GM12878 (cell line): ENCODE measurements around the gene PRKRA. TPM values are rescaled to one million over a fixed set of nuclear protein-coding genes. Genes with fewer than 3 reads are reported as not detected.

Experiments
- ATAC-seq: fragments of 200-7000 bp; cut with Tn5 transposase; 3 replicates; pipeline ENCODE4 v1.9.1; 2020; ENCODE audit warnings: mild to moderate bottlenecking, moderate library complexity
- BruUV-seq: library from RNA; stranded (reverse); fragments of 400-500 nt; replicated peaks from 2 replicates; lab custom pipeline; 2021; lab: Mats Ljungman, UMichigan
- CTCF ChIA-PET: fragments of 300-600 bp; sonication (Branson Sonifier 250); formaldehyde crosslinking; extraction: SDS; loops from one replicate; lab custom pipeline; 2021; ENCODE audit warnings: inconsistent platforms; lab: Yijun Ruan, JAX
- POLR2A ChIA-PET: fragments of 350-600 bp; formaldehyde crosslinking; extraction: SDS; loops from one replicate; lab custom pipeline; 2021; ENCODE audit warnings: inconsistent platforms; lab: Charles Lee
- RAD21 ChIA-PET: fragments of 300-600 bp; sonication (Branson Sonifier 250); formaldehyde crosslinking; loops from one replicate; lab custom pipeline; 2023; ENCODE audit warnings: antibody characterized with exemption; ENCODE audit not compliant: unreplicated experiment; lab: Charles Lee
- SMC1A ChIA-PET: fragments of 300-600 bp; sonication (Branson Sonifier 250); formaldehyde crosslinking; loops from one replicate; lab custom pipeline; 2023; ENCODE audit not compliant: unreplicated experiment, uncharacterized antibody; lab: Charles Lee
- DNase-seq: peaks from one replicate; pipeline ENCODE4 v3.0.0-alpha.2; 2011; ENCODE audit warnings: low read depth, low spot score
- FAIRE-seq: peaks from 3 replicates; lab custom pipeline; 2011; peaks lifted over from hg19 to GRCh38; lab: Jason Lieb, UNC
- H2AFZ ChIP-seq: 2 replicates; pipeline ENCODE4 v1.6.0; 2011; ENCODE audit warnings: low read depth, low read length, control low read depth; ENCODE audit not compliant: control insufficient read depth
- H3K27ac ChIP-seq: 2 replicates; pipeline ENCODE4 v1.5.1; 2011; ENCODE audit warnings: control low read depth; ENCODE audit not compliant: control insufficient read depth, insufficient read depth
- H3K27me3 ChIP-seq, 2 experiments: replicated peaks in 1 of 2; 2 replicates each; pipeline versions ENCODE4 v1.6.0 to v1.6.1; 2011; ENCODE audit warnings: low read length in 1 of 2; ENCODE audit not compliant: control insufficient read depth in 2 of 2, insufficient read depth in 2 of 2
- H3K36me3 ChIP-seq, 2 experiments: 2 replicates each; pipeline ENCODE4 v1.5.1; 2011; ENCODE audit warnings: low read length in 1 of 2; ENCODE audit not compliant: control insufficient read depth in 2 of 2, insufficient read depth in 2 of 2
- H3K4me1 ChIP-seq: 2 replicates; pipeline ENCODE4 v1.6.1; 2011; ENCODE audit warnings: mild to moderate bottlenecking, low read length, moderate library complexity, mixed read lengths; ENCODE audit not compliant: control insufficient read depth, insufficient read depth
- H3K4me2 ChIP-seq: 2 replicates; pipeline ENCODE4 v1.6.0; 2011; ENCODE audit warnings: control low read depth; ENCODE audit not compliant: control insufficient read depth, insufficient read depth
- H3K4me3 ChIP-seq: fragments of 200-600 bp; sonication (generic); 2 replicates; pipeline ENCODE4 v1.5.1; 2016
- H3K79me2 ChIP-seq: 2 replicates; pipeline ENCODE4 v1.6.0; 2011; ENCODE audit warnings: low read length; ENCODE audit not compliant: control insufficient read depth, insufficient read depth
- H3K9ac ChIP-seq: 2 replicates; pipeline ENCODE4 v1.8.0; 2011; ENCODE audit warnings: low read length, control low read depth, mixed read lengths; ENCODE audit not compliant: control insufficient read depth, insufficient read depth
- H3K9me3 ChIP-seq: replicated peaks from 3 replicates; pipeline ENCODE4 v1.5.1; 2011; ENCODE audit warnings: mild to moderate bottlenecking, low read length; ENCODE audit not compliant: control insufficient read depth, insufficient read depth
- H4K20me1 ChIP-seq: 2 replicates; pipeline ENCODE4 v1.6.0; 2011; ENCODE audit not compliant: control insufficient read depth, insufficient read depth
- RAD21 ChIP-seq: IDR thresholded peaks from 2 replicates; pipeline ENCODE4 v1.6.1; 2011; ENCODE audit warnings: mild to moderate bottlenecking, low read depth, low read length, moderate library complexity; ENCODE audit not compliant: insufficient read depth
- RAD51 ChIP-seq: fragments of 450-650 bp; IDR thresholded peaks from 2 replicates; pipeline ENCODE4 v1.6.1; 2016; ENCODE audit warnings: moderate library complexity, mild to moderate bottlenecking, inconsistent platforms
- RELA ChIP-seq: fragments of 450-650 bp; IDR thresholded peaks from 2 replicates; pipeline ENCODE4 v1.8.0; 2014; ENCODE audit warnings: borderline replicate concordance; ENCODE audit not compliant: partially characterized antibody
- SMARCA5 ChIP-seq: fragments of 450-650 bp; IDR thresholded peaks from 2 replicates; pipeline ENCODE4 v1.6.1; 2017; ENCODE audit warnings: mild to moderate bottlenecking
- SMC3 ChIP-seq: IDR thresholded peaks from 2 replicates; pipeline ENCODE4 v1.6.1; 2011; ENCODE audit warnings: low read length, improper control_type of control experiment, borderline replicate concordance
- WGBS: methylation state at CpG from one replicate; pipeline ENCODE4 v1.1.6; 2016; ENCODE audit warnings: low lambda C conversion rate; ENCODE audit not compliant: insufficient replicate concordance, insufficient coverage; ENCODE audit errors: missing lambda C conversion rate; 5-methylcytosine and 5-hydroxymethylcytosine counted together
- in situ Hi-C: fragments of 300-500 bp; cut with MboI; formaldehyde crosslinking; loops from 9 replicates; pipeline ENCODE4 v1.14.3; 2018; ENCODE audit warnings: mixed read lengths
- intact Hi-C: fragments of 100-400 bp; cut with micrococcal nuclease; formaldehyde crosslinking; loops from one replicate; pipeline ENCODE4 v1.14.2; 2022; ENCODE audit not compliant: unreplicated experiment
- polyA plus RNA-seq, 11 experiments: library from polyadenylated mRNA; depleted of rRNA in 4 of 11; unstranded in 6 of 11; stranded (reverse) in 5 of 11; fragments of >200 nt; fragmentation: Nextera tagmentation in 4 of 11; fragmentation: Illumina TruSeq in 1 of 11; extraction: Ambion mirVana in 4 of 11; extraction: Trizol in 1 of 11; gene quantifications; 1 replicate in 1 of 11; 2 replicates in 10 of 11; pipeline versions ENCODE4 v1.2.1 to v1.2.3, GENCODE V29; 2011 to 2016; ENCODE audit warnings: inconsistent platforms in 2 of 11, missing spikeins in 2 of 11, low read depth in 1 of 11
- total RNA-seq, 4 experiments: library from RNA; depleted of rRNA in 3 of 4; stranded (reverse); fragments of >200 nt in 3 of 4; fragmentation: Illumina TruSeq in 1 of 4; extraction: Trizol in 1 of 4; gene quantifications; 2 replicates each; pipeline versions ENCODE4 v1.2.1 to v1.2.3, GENCODE V29; 2013 to 2021
- TF ChIP-seq, protein P1 (sequence below): fragments of 450-650 bp; formaldehyde crosslinking; IDR thresholded peaks from 2 replicates; pipeline ENCODE4 v1.4.0; 2022; ENCODE audit warnings: mild to moderate bottlenecking, moderate library complexity
- TF ChIP-seq, protein P2 (sequence below), 3 experiments: IDR thresholded peaks in 2 of 3; conservative IDR thresholded peaks in 1 of 3; 2 replicates each; pipeline ENCODE4 v1.5.1; 2011; ENCODE audit warnings: low read depth in 3 of 3, low read length in 3 of 3, mild to moderate bottlenecking in 3 of 3, control low read depth in 2 of 3, moderate library complexity in 2 of 3, inconsistent platforms in 1 of 3, mixed read lengths in 1 of 3; ENCODE audit not compliant: control insufficient read depth in 2 of 3, insufficient read depth in 1 of 3; ENCODE audit errors: extremely low read depth in 1 of 3

PRKRA gene
- total and polyA plus RNA-seq, 10 of the 15 experiments (the other 5 are each of a cell fraction or from before 2014, with no cell fraction given), result 19.1 to 75.6 (median 51.7) TPM

DNA sequence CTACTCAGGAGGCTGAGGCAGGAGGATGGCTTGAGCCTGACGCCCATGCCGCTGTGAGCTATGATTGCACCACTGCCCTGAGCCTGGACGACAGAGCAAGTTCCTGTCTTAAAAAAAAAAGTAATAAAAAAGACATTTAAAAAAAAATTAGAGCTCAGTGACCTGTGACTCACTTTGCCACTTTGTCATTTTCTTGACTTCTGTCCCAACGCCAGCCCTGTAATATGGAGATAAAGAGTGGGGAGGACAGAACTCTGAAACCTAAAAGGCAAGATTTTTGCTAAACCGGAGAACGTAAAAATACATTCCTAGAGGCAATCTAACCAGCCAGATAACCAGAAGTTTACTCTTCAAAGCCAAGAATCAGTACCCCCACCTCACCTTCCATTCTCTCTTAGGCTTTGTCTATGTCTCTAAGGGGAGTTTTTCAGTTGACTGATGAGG is 49.0 kb downstream of the PRKRA start (continued):
- TF ChIP-seq, protein P1, sequence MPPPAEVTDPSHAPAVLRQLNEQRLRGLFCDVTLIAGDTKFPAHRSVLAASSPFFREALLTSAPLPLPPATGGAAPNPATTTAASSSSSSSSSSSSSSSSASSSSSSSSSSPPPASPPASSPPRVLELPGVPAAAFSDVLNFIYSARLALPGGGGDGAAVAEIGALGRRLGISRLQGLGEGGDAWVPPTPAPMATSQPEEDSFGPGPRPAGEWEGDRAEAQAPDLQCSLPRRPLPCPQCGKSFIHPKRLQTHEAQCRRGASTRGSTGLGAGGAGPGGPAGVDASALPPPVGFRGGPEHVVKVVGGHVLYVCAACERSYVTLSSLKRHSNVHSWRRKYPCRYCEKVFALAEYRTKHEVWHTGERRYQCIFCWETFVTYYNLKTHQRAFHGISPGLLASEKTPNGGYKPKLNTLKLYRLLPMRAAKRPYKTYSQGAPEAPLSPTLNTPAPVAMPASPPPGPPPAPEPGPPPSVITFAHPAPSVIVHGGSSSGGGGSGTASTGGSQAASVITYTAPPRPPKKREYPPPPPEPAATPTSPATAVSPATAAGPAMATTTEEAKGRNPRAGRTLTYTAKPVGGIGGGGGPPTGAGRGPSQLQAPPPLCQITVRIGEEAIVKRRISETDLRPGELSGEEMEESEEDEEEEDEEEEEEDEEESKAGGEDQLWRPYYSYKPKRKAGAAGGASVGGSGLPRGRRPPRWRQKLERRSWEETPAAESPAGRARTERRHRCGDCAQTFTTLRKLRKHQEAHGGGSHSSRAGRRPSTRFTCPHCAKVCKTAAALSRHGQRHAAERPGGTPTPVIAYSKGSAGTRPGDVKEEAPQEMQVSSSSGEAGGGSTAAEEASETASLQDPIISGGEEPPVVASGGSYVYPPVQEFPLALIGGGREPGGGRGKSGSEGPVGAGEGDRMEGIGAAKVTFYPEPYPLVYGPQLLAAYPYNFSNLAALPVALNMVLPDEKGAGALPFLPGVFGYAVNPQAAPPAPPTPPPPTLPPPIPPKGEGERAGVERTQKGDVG (CRISPR knock-in tag), result no peak
- TF ChIP-seq, all 136 proteins: peak for 0

DNA sequence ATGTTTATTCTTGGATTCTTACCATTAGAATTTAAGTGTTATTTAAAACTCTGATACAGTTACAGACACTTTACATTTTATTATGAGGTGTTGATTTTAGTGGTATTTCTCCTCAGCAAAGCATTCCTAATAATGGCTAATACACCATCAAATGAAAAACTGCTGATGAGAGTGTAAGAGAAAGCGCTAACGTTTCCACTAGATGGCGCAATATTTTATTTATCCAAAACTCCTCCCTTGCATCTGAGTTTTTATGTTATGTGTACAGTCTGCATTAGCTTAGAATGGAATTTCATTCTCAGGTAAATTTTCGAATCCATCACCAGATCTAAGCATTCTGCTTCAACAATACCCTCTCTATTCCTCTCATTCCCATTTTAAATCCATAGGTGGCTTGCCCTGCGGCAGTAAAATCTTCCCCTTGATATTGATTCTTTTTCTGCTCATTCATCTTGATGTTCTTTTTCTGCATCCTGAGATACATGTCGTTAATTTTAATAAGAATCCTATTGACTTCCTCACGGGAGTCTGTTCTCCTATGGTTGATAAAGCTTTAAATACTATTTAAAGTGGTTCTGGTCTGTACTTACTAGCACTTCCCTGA is 53.9 kb downstream of the PRKRA start:
- no peaks in the 10 kb centered on the region for H3K9me3 ChIP-seq
- DNase-seq, result no peak
- H3K4me3 ChIP-seq, result no peak overlapping the region
- SMC1A ChIA-PET, result interaction anchor here (1.2 to 18.1 kb wide), 3 partner anchors 8 to 55 kb away, joined by 3 to 454 read pairs (median 10); no protein-coding TSS in a partner anchor
- 22% methylated on average over 7 of the region's 7 CpGs for WGBS
- H3K27me3 ChIP-seq, result no peaks in the 10 kb centered on the region
- ATAC-seq, result peak; percentile 96
- RAD21 ChIA-PET, result interaction anchor here (6.0 to 6.3 kb wide), 2 partner anchors 17 to 22 kb away, joined by 79 to 107 read pairs; no protein-coding TSS in a partner anchor
- no peak overlapping the region for H3K4me2 ChIP-seq
- intact Hi-C loops, result loop anchor here (1.0 to 5.0 kb wide), 2 partner anchors 17 to 285 kb away; partner anchors contain the start of gene RBM45
- H3K9ac ChIP-seq, result no peak overlapping the region
- no peak overlapping the region for H3K27ac ChIP-seq
- TF ChIP-seq SMARCA5, result peak; percentile 42; the same call in 1 of the 2 replicates
- no peak for TF ChIP-seq RAD51
- peak; percentile 68 for TF ChIP-seq RAD21
- TF ChIP-seq, protein P2, sequence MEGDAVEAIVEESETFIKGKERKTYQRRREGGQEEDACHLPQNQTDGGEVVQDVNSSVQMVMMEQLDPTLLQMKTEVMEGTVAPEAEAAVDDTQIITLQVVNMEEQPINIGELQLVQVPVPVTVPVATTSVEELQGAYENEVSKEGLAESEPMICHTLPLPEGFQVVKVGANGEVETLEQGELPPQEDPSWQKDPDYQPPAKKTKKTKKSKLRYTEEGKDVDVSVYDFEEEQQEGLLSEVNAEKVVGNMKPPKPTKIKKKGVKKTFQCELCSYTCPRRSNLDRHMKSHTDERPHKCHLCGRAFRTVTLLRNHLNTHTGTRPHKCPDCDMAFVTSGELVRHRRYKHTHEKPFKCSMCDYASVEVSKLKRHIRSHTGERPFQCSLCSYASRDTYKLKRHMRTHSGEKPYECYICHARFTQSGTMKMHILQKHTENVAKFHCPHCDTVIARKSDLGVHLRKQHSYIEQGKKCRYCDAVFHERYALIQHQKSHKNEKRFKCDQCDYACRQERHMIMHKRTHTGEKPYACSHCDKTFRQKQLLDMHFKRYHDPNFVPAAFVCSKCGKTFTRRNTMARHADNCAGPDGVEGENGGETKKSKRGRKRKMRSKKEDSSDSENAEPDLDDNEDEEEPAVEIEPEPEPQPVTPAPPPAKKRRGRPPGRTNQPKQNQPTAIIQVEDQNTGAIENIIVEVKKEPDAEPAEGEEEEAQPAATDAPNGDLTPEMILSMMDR (IDR thresholded peaks at IDR 0.05 in 2 of 3, conservative IDR thresholded peaks at IDR 0.05 in 1 of 3; ENCODE audit: control insufficient read depth in 2 of 3, extremely low read depth in 1 of 3, insufficient read depth in 1 of 3, low read depth in 3 of 3, low read length in 3 of 3), result peak; percentile 48 to 63 (median 54); a peak in 5 of 6 replicates
- TF ChIP-seq SMC3, result peak; percentile 83
- TF ChIP-seq RELA, result no peak
- FAIRE-seq, result peak; percentile 95
- H3K36me3 ChIP-seq, result no peaks in the 10 kb centered on the region
- no TSS peak for BruUV-seq
- H3K4me1 ChIP-seq, result no peaks in the 10 kb centered on the region
- H2AFZ ChIP-seq, result peak overlapping the region; percentile 71
- CTCF ChIA-PET, result interaction anchor here (0.7 to 19.4 kb wide), 15 partner anchors 8 to 284 kb away, joined by 3 to 702 read pairs (median 4); partner anchors contain the start of gene RBM45
- no peaks in the 10 kb centered on the region for H4K20me1 ChIP-seq
- POLR2A ChIA-PET, result interaction anchor here (1.0 to 2.2 kb wide), 2 partner anchors 18 to 282 kb away, joined by 3 to 7 read pairs; no protein-coding TSS in a partner anchor
- H3K79me2 ChIP-seq, result no peaks in the 10 kb centered on the region
- in situ Hi-C loops, result no loop called here
